Heart left ventricle (tissue), 13 donors: Measurements from ENCODE around the gene VIT.

Source experiments
- CTCF ChIP-seq, 12 donors: fragments of 200-600 bp; sonication (generic) in 4 of 12; IDR thresholded peaks; one replicate each; pipeline versions ENCODE4 v1.5.0 to v1.8.0; 2018 to 2022; ENCODE audit warnings: antibody characterized with exemption in 12 of 12, mild to moderate bottlenecking in 5 of 12
- POLR2A ChIP-seq, 2 donors: fragments of 450-650 bp; IDR thresholded peaks; one replicate each; pipeline ENCODE4 v1.6.1; 2017; ENCODE audit warnings: antibody characterized with exemption in 2 of 2, mild to moderate bottlenecking in 2 of 2, moderate library complexity in 2 of 2
- donor health status: ischemic (EF 13 %, LVEDD 7.1; RV severe dilation, severe dysfunction).
- donor health status: DM: no; HTN: yes; CAD: no.
- donor health status: DM: no; HTN: no; CAD: no.
- donor health status: ischemic (EF 25% LVEDD 6.9; RV normal size, moderate dysfunction).
- donor health status: ischemic (EF 25% LVEDD 5.7; RV mildly dilated, moderate dysfunction).
- donor health status: ischemic (EF 35%, LVEDD 5.7; RV mildly dilated, moderate dysfunction).
- donor health status: nonischemic (EF 11% LVEDD 7.7; RV severe dilation, severe dysfunction).
- donor health status: DM: yes; HTN: yes; CAD: no.
- donor health status: PGD.
- donor health status: ischemic (EF 29% LVEDD 5.4; RV normal size, mild dysfunction).
- donor health status: nonischemic (EF 23%, LVEDD 6.1; RV moderate dilation, normal function).

GRCh38 chr2:36697424-36698066, 1.0 kb downstream of the VIT start:
- TF ChIP-seq CTCF (IDR thresholded peaks at IDR 0.05) (no peak), POLR2A (IDR thresholded peaks at IDR 0.05) (no peak)
